Activated CD4-positive, alpha-beta T cell treated with anti-CD3 and anti-CD28 coated beads, Interleukin-2, amount 50 U/mL, for 48 hours (primary cell): Measurements from ENCODE around the gene NBDY.
"Not testable (repeated sequence)": the region's sequence is repeated elsewhere in the genome, so short reads cannot be mapped to it uniquely, and the experiment has no call there.

Experiments used
- DNase-seq, 2 experiments: peaks; one replicate each; pipeline ENCODE4 v3.0.0-alpha.2; 2020

Gene NBDY

GRCh38 chrX:56802921-56803849, 74.1 kb downstream of the NBDY start:
- peak; percentile 54 to 63 for DNase-seq

GRCh38 chrX:56803850-56804681, 75.0 kb downstream of the NBDY start:
- DNase-seq, result no peak

GRCh38 chrX:56804867-56805266, 75.8 kb downstream of the NBDY start:
- DNase-seq, result no peak

GRCh38 chrX:56805399-56805798, 76.4 kb downstream of the NBDY start:
- DNase-seq, result no peak

DNA sequence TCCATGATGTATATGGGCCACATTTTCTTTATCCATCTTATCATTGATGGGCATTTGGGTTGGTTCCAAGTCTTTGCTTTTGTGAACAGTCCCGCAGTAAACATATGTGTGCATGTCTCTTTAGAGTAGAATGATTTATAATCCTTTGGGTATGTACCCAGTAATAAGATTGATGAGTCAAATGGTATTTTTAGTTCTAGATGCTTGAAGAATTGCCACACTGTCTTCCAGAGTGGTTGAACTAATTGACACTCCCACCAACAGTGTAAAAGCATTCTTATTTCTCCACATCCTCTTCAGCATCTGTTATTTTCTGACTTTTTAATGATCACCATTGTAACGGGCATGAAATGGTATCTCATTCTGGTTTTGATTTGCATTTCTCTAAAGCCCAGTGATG, 77.1 kb downstream of the NBDY start:
- DNase-seq, result not testable (repeated sequence)

DNA sequence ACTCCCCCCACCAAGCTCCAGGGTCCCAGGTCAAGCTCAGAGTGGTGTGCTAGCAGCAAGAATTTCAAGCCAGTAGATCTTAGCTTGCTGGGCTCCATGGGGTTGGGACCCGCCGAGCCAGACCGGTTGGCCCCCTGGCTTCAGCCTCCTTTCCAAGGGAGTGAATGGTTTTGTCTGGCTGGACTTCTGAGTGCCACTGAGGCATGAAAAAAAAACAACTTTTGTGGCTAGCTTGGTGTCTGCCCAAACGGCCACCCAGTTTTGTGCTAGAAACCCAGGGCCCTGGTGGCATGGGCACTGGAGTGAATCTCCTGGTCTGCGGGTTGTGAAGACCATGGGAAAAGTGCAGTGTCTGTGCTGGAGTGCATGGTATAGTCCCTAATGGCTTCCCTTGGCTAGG, 82.6 kb downstream of the NBDY start:
- no peak for DNase-seq

DNA sequence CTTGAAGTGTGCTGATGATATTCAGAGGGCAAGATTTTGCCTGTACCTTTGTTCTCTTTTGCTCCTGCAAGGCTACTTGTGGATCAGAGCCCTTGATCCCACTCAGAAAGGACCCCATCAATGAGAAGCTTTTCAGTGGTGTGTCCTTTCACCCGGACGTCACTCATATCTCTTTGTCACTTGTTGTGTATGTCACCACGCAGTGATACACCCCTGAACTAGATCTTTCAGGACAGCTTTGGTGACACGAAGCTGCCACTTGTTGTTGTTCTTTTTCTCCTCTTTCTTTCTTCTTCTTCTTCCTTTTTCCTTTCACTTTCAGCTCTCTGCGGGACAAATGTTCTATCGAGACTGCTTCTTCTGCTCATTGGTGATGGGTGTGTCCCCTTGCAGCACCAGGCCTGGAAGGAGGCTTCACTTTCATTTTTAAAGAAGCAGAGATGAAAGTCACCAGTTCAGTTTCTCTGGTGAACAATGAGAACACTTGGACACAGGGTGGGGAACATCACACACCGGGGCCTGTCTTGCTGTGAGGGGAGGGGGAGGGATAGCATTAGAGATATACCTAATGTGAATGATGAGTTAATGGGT, 83.6 kb downstream of the NBDY start:
- DNase-seq, result peak in 1 of 2 experiments; percentile 19

GRCh38 chrX:56813318-56813837, 84.3 kb downstream of the NBDY start:
- peak; percentile 30 to 40 for DNase-seq

GRCh38 chrX:56817179-56817578, 88.1 kb downstream of the NBDY start:
- no peak for DNase-seq

DNA sequence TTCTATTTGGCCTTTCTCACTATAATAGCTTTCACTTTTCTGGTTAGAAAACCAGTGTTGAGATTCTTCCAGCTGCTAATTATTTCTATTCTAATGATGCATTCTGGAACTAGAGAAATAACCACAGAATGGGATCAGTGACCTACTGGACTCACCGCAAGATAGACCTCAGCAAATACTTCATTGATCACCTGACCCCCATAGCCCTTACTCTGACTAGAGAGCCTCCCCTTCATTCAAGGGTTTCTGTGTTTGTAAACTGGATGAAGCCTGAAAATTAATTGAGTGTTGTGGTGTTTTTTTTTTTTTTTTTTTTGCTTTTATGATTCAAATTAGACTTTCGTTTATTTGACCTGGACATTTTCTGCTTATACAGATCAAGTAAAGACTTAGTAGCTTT, 97.0 kb downstream of the NBDY start:
- no peak for DNase-seq

DNA sequence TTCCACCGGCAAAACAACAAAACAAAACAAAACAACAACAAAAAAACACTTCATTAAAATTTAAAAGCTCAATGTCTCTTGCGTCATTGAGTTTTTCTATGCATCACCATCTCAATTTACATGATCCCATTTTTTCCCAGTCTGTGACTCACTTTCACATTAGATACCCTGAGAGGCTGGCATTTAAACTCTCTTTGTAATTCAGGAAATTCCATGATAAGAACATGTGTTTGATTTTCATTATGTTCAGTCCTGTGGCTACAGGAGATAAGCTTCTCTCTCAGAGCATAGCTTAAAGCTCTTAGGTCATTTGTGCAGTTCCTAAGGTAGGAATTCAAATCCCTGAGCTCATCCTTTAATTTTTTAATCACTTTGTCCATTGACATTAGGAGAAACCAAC, 104.6 kb downstream of the NBDY start:
- no peak for DNase-seq

DNA sequence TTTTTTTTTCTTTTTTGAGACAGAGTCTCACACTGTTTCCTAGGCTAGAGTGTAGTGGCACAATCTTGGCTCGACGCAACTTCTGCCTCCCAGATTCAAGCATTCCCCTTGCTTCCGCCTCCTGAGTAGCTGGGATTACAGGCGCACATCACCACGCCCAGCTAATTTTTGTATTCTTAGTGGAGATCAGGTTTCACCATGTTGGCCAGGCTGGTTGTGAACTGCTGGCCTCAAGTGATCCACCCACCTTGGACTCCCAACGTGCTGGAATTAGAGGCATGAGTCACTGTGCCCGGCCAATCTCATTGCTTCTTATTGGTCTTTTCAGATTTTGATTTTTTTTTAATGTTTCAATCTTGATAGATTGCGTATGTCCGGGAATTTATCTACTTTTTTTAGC, 124.4 kb downstream of the NBDY start:
- no peak for DNase-seq

GRCh38 chrX:56857042-56857441, 128.0 kb downstream of the NBDY start:
- no peak for DNase-seq

DNA sequence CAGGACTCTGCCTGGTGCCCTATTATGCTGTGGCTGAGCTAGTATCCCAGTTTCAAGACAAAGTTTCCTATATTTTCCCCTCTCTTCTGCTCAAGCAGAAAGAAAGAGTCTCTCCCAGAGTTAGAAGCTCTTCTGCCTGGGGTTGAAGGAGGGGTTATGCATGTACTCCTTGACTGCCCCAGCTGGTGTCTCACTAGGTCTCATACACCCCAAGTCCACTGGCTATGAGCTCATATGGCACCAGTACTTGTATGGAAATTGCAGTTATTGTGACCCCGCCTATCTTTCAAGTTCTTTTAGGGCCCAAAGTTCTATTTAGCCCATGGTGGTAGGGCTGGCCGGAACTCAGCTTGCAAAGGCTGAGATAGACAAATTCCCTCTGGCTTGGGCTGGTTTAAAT, 131.8 kb downstream of the NBDY start:
- no peak for DNase-seq
